HEK293T (cell line): Measurements from ENCODE around the gene SIGLEC15.

Experiments
- CTCF ChIA-PET: fragments of 350-600 bp; formaldehyde crosslinking; extraction: SDS; loops from one replicate; lab custom pipeline; 2021; ENCODE audit warnings: antibody characterized with exemption, inconsistent platforms; lab: Yijun Ruan, JAX
- POLR2A ChIA-PET: fragments of 350-600 bp; formaldehyde crosslinking; extraction: SDS; loops from one replicate; lab custom pipeline; 2020; ENCODE audit warnings: antibody characterized with exemption, inconsistent platforms; lab: Yijun Ruan, JAX
- DNase-seq: peaks from one replicate; pipeline ENCODE4 v3.0.0; 2012; ENCODE audit warnings: mixed read lengths; ENCODE audit errors: extremely low spot score
- ARNT ChIP-seq: fragments of 450-650 bp; IDR thresholded peaks from 2 replicates; pipeline ENCODE4 v1.6.1; 2017; ENCODE audit warnings: mild to moderate bottlenecking
- BHLHE40 ChIP-seq: fragments of 450-650 bp; IDR thresholded peaks from 2 replicates; pipeline ENCODE4 v1.6.1; 2016; ENCODE audit warnings: mild to moderate bottlenecking, moderate library complexity, borderline replicate concordance
- CTBP1 ChIP-seq: fragments of 450-650 bp; IDR thresholded peaks from 2 replicates; pipeline ENCODE4 v1.6.1; 2016; ENCODE audit warnings: borderline replicate concordance
- ELF4 ChIP-seq: fragments of 450-650 bp; IDR thresholded peaks from 2 replicates; pipeline ENCODE4 v1.6.1; 2017; ENCODE audit warnings: antibody characterized with exemption
- FOXA1 ChIP-seq: fragments of 450-650 bp; IDR thresholded peaks from 2 replicates; pipeline ENCODE4 v1.6.1; 2016; ENCODE audit warnings: mild to moderate bottlenecking
- FOXK2 ChIP-seq: fragments of 450-650 bp; IDR thresholded peaks from 2 replicates; pipeline ENCODE4 v1.6.1; 2016; ENCODE audit warnings: mild to moderate bottlenecking
- FOXM1 ChIP-seq: fragments of 450-650 bp; IDR thresholded peaks from 2 replicates; pipeline ENCODE4 v1.6.1; 2017; ENCODE audit warnings: mild to moderate bottlenecking, borderline replicate concordance
- HDGF ChIP-seq: fragments of 450-650 bp; IDR thresholded peaks from 2 replicates; pipeline ENCODE4 v1.6.1; 2017; ENCODE audit warnings: antibody characterized with exemption, borderline replicate concordance
- L3MBTL2 ChIP-seq: fragments of 450-650 bp; conservative IDR thresholded peaks from 2 replicates; pipeline ENCODE4 v1.6.1; 2016; ENCODE audit warnings: mild to moderate bottlenecking
- LEF1 ChIP-seq: fragments of 450-650 bp; IDR thresholded peaks from 2 replicates; pipeline ENCODE4 v1.6.1; 2017; ENCODE audit warnings: mild to moderate bottlenecking, borderline replicate concordance
- NFRKB ChIP-seq: fragments of 450-650 bp; IDR thresholded peaks from 2 replicates; pipeline ENCODE4 v1.6.1; 2016; ENCODE audit warnings: mild to moderate bottlenecking, moderate library complexity
- SP1 ChIP-seq: fragments of 450-650 bp; IDR thresholded peaks from 2 replicates; pipeline ENCODE4 v1.6.1; 2017
- SUZ12 ChIP-seq: fragments of 450-650 bp; IDR thresholded peaks from 2 replicates; pipeline ENCODE4 v1.6.1; 2016; ENCODE audit warnings: mild to moderate bottlenecking
- TARDBP ChIP-seq: fragments of 450-650 bp; IDR thresholded peaks from 2 replicates; pipeline ENCODE4 v1.6.1; 2016
- ZNF384 ChIP-seq: fragments of 450-650 bp; IDR thresholded peaks from 2 replicates; pipeline ENCODE4 v1.6.1; 2016
- TF ChIP-seq, protein P1 (sequence below): fragments of 450-650 bp; IDR thresholded peaks from 2 replicates; pipeline ENCODE4 v1.6.1; 2016

The SIGLEC15 gene

DNA sequence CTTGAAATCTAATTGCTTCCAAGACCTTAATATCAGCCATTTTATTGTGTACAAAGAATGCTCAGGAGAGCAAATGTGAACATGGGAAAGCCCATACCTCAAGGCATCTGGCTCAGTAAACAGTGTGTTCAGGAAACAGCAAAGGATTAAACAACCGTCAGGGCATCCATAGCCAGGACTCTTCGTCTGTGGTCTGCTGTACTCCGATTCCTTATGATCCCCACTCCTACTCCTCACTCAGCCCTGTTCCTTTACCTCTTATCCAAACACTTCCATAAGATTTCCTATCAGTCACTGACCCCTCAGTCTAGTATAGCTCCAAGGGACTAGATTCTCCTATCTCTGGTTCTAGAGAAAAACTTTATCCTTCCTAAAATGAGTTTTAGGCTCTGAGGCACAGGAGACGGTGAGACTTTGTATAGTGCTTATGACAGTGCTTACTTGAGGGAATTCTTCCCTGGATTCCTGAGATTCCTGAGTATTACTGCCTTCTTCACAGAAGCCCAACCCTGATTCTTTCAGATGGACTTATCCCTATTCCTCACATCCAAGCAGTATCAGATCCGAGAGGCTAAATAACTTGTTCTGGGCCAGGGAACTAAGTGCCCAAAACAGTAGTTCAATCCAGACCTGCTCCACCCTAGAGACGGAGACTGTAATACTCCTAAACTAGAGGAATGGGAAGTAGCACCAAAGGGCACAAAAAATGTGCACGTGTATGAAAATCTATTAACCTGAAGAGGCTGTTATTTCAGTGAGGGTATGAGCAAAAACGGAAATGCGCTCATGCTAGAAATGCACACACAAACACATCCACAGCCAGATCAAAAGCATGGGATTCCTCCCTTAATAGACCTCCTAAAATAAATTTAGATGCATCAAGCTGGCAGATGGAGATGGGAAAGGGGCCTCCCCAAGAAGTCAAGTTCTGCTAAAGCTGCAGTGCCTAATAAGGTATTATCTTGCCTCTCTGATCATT is 42.1 kb upstream of the SIGLEC15 start:
- ChIA-PET CTCF (no interaction called here), POLR2A (no interaction called here)
- no peak for DNase-seq
- no peak for TF ChIP-seq LEF1
- no peak for TF ChIP-seq ARNT
- no peak for TF ChIP-seq SUZ12
- no peak for TF ChIP-seq ZNF384
- TF ChIP-seq ELF4: no peak
- no peak for TF ChIP-seq FOXA1
- TF ChIP-seq HDGF: no peak

GRCh38 chr18:45785134-45785533 is 40.3 kb upstream of the SIGLEC15 start:
- POLR2A ChIA-PET: no interaction called here
- no peak for DNase-seq
- CTCF ChIA-PET: no interaction called here
- no peak for TF ChIP-seq CTBP1
- TF ChIP-seq, protein P1, sequence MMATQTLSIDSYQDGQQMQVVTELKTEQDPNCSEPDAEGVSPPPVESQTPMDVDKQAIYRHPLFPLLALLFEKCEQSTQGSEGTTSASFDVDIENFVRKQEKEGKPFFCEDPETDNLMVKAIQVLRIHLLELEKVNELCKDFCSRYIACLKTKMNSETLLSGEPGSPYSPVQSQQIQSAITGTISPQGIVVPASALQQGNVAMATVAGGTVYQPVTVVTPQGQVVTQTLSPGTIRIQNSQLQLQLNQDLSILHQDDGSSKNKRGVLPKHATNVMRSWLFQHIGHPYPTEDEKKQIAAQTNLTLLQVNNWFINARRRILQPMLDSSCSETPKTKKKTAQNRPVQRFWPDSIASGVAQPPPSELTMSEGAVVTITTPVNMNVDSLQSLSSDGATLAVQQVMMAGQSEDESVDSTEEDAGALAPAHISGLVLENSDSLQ: no peak
- TF ChIP-seq LEF1: no peak
- no peak for TF ChIP-seq TARDBP

- POLR2A ChIA-PET: no interaction called here
- CTCF ChIA-PET: interaction anchor here (0.6 to 0.7 kb wide), 2 partner anchors 24 to 1085 kb away, joined by 6 to 7 read pairs; no protein-coding TSS in a partner anchor
- TF ChIP-seq L3MBTL2 (no peak), FOXK2 (no peak), NFRKB (no peak), ZNF384 (no peak), FOXA1 (no peak), SUZ12 (no peak), FOXM1 (no peak), TARDBP (no peak), SP1 (no peak), LEF1 (no peak), BHLHE40 (no peak), HDGF (no peak), ELF4 (no peak), ARNT (no peak), CTBP1 (no peak)
- TF ChIP-seq, protein P1: no peak
- no peak for DNase-seq
Measured at GRCh38 chr18:45786941-45787340, 38.5 kb upstream of the SIGLEC15 start.

GRCh38 chr18:45787346-45787745 is 38.1 kb upstream of the SIGLEC15 start:
- TF ChIP-seq, protein P1: no peak
- TF ChIP-seq BHLHE40: no peak
- TF ChIP-seq NFRKB: no peak
- no peak for TF ChIP-seq FOXK2
- TF ChIP-seq ELF4: no peak
- no peak for TF ChIP-seq SP1
- TF ChIP-seq ZNF384: no peak
- TF ChIP-seq SUZ12: no peak
- no peak for TF ChIP-seq LEF1
- TF ChIP-seq FOXA1: no peak
- POLR2A ChIA-PET: no interaction called here
- no peak for DNase-seq

GRCh38 chr18:45788861-45789260 is 36.6 kb upstream of the SIGLEC15 start:
- DNase-seq: no peak
- ChIA-PET POLR2A (no interaction called here), CTCF (no interaction called here)
- TF ChIP-seq SP1: no peak
- no peak for TF ChIP-seq NFRKB
- no peak for TF ChIP-seq ZNF384
- no peak for TF ChIP-seq CTBP1

More at GRCh38 chr18:45787346-45787745, 38.1 kb upstream of the SIGLEC15 start:
- CTCF ChIA-PET: interaction anchor here (0.6 kb wide), 1 partner anchor 24 kb away, joined by 6 read pairs; no protein-coding TSS in a partner anchor

DNA sequence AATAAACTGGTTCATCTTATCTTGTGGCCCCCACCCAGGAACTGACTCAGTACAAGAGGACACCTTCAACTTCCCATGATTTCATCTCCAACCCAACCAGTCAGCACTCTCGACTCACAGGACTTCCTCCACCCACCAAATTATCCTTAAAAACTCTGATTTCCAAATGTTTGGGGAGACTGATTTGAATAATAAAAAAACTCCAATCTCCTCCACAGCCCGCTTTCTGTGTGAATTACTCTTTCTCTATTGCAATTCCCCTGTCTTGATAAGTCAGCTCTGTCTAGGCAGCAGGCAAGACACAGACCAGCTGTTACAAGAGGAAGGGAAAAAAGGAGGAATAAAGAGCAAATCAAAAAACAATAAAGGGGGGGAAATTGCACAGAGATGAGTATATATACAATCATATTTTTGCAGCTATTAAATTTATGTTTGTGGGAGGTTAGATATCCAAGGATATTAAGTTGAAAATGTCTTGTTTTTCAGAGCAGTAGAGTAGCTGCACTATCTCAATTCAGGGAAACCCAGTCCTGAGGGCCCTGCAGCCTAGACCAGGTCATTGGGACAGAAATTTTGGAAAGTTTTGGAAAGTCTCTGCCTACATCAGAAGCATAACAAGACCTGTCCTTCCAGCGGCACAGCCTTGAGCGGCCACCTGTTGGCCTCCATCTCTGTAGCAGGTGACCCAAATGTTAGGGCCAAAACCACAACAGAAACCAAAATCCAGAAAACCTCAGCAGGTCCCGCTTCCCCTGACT is 32.8 kb upstream of the SIGLEC15 start:
- no peak for DNase-seq
- ChIA-PET POLR2A (no interaction called here), CTCF (no interaction called here)
- TF ChIP-seq HDGF (no peak), ELF4 (no peak), TARDBP (no peak), CTBP1 (no peak), FOXK2 (no peak), FOXM1 (no peak), ARNT (no peak), NFRKB (no peak), SUZ12 (no peak), ZNF384 (no peak), L3MBTL2 (no peak), LEF1 (no peak), BHLHE40 (no peak)
- TF ChIP-seq, protein P1: no peak
